ENCODE measurements around the gene FHAD1.

DNA sequence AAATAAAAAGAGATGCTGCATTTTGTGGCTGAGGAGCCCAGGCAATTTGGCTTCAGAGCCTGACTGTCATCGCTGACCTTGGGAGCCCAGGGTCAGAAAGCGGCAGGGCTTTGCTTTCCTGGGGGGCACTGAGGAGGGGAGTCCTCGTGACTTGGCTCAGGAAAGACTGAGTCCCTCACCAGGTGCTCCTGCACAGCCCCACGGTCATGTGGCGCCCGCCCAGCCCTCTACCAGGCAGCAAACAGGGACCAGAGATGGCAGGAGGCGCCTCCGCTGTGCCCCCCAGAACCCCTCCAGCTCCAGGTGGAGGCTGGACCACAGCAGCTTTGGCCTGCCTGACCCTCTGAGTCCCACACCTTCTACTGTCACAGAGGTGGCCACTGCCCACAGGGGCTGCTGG lies 175.8 kb downstream of the FHAD1 start:
- TF ChIP-seq POLR2A (IDR thresholded peaks at IDR 0.05), result no peak
- TF ChIP-seq, protein P1, sequence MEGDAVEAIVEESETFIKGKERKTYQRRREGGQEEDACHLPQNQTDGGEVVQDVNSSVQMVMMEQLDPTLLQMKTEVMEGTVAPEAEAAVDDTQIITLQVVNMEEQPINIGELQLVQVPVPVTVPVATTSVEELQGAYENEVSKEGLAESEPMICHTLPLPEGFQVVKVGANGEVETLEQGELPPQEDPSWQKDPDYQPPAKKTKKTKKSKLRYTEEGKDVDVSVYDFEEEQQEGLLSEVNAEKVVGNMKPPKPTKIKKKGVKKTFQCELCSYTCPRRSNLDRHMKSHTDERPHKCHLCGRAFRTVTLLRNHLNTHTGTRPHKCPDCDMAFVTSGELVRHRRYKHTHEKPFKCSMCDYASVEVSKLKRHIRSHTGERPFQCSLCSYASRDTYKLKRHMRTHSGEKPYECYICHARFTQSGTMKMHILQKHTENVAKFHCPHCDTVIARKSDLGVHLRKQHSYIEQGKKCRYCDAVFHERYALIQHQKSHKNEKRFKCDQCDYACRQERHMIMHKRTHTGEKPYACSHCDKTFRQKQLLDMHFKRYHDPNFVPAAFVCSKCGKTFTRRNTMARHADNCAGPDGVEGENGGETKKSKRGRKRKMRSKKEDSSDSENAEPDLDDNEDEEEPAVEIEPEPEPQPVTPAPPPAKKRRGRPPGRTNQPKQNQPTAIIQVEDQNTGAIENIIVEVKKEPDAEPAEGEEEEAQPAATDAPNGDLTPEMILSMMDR (IDR thresholded peaks at IDR 0.05), result no peak

All from right lobe of liver (tissue), 4 donors.